Retinal pigment epithelial cell (primary cell): ENCODE data around the gene RHOA.
A peak's percentile ranks its signal among the peaks of the same experiment; 100 is the strongest.
"Not testable (repeated sequence)": the region's sequence is repeated elsewhere in the genome, so short reads cannot be mapped to it uniquely, and the experiment has no call there.

ENCODE experiments used
- DNase-seq: peaks from one replicate; pipeline ENCODE4 v3.0.0-alpha.2; 2010; ENCODE audit warnings: low read depth
- H3K4me3 ChIP-seq: 2 replicates; pipeline ENCODE4 v1.5.1; 2011; ENCODE audit warnings: mild to moderate bottlenecking, low read length, control low read depth, moderate library complexity
- CTCF ChIP-seq: conservative IDR thresholded peaks from 2 replicates; pipeline ENCODE4 v1.5.1; 2011; ENCODE audit warnings: low read depth, low read length, control low read depth, inconsistent platforms

RHOA gene

GRCh38 chr3:49352890-49353421 lies 58.8 kb downstream of the RHOA start:
- H3K4me3 ChIP-seq: no peak overlapping the region
- DNase-seq: no peak
- TF ChIP-seq CTCF: no peak

- TF ChIP-seq CTCF: no peak
- no peak for DNase-seq
- no peak overlapping the region for H3K4me3 ChIP-seq
Observed at GRCh38 chr3:49352281-49352680, 59.5 kb downstream of the RHOA start.

GRCh38 chr3:49351521-49352011 lies 60.2 kb downstream of the RHOA start:
- peak; percentile 83 for DNase-seq
- no peak for TF ChIP-seq CTCF
- no peak overlapping the region for H3K4me3 ChIP-seq

- no peak for TF ChIP-seq CTCF
- no peak for DNase-seq
- no peak overlapping the region for H3K4me3 ChIP-seq
Observed at GRCh38 chr3:49349348-49350114, 62.2 kb downstream of the RHOA start.

GRCh38 chr3:49348361-49348760 lies 63.4 kb downstream of the RHOA start:
- DNase-seq, H3K4me3 ChIP-seq: not testable (repeated sequence)

GRCh38 chr3:49346797-49347251 lies 65.0 kb downstream of the RHOA start:
- DNase-seq: no peak
- no peak for TF ChIP-seq CTCF
- no peak overlapping the region for H3K4me3 ChIP-seq

- H3K4me3 ChIP-seq: no peak overlapping the region
- DNase-seq: no peak
- TF ChIP-seq CTCF: no peak
Observed at GRCh38 chr3:49343163-49343562, 68.6 kb downstream of the RHOA start.
